Measurements from ENCODE around the gene KCNC1.

DNA sequence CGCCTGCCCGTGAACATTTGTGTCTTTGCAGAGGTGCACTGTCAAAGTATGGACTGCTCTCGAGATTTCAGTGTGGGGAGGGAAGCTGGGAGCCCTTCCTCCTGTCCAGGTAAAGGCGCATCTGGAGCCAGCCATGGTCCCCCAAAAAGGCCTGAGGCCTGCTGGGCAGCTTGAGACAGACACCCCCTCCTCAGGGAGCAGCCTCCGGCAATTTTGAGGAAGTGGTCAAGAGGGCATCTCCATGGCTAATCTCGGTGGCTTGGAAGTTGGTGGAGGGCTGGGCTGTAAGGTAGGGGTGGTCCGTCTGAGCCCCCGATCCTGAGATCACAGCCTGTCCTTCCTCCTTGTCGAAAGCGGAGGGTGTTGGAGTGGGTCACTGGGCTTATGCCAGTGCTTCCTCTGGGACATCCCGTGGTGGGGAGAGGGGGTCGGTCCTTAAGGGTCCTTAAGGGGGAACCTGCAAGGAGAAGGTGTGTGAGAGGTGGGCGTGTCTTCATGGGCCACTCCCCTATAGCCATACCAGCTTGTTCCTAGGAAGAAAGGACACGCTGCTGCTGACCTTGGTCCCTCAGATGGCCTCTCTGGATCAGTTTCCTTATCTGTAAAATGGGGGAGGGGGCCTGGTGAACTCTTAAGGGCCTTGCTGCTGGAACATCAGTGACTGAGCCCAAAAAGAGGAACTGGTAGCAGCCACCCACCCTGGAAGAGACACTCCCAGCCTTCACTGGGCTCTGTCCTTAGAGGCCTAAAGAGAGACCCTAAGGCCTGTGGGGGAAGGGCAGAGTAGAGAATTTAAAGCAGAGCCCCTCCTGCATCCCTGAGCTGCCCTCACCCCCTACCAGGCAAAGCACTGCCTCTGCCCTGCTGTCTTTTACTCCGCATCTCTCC, 2.6 kb downstream of the KCNC1 start:
- TF ChIP-seq, protein P1, sequence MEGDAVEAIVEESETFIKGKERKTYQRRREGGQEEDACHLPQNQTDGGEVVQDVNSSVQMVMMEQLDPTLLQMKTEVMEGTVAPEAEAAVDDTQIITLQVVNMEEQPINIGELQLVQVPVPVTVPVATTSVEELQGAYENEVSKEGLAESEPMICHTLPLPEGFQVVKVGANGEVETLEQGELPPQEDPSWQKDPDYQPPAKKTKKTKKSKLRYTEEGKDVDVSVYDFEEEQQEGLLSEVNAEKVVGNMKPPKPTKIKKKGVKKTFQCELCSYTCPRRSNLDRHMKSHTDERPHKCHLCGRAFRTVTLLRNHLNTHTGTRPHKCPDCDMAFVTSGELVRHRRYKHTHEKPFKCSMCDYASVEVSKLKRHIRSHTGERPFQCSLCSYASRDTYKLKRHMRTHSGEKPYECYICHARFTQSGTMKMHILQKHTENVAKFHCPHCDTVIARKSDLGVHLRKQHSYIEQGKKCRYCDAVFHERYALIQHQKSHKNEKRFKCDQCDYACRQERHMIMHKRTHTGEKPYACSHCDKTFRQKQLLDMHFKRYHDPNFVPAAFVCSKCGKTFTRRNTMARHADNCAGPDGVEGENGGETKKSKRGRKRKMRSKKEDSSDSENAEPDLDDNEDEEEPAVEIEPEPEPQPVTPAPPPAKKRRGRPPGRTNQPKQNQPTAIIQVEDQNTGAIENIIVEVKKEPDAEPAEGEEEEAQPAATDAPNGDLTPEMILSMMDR (IDR thresholded peaks at IDR 0.05), result no peak
- TF ChIP-seq ZFX (IDR thresholded peaks at IDR 0.05; ENCODE audit: borderline replicate concordance), result no peak
